ENCODE results near the gene MRPS7. TPM values are rescaled to one million over a fixed set of nuclear protein-coding genes. Genes with fewer than 3 reads are reported as not detected.

MRPS7 gene
- polyA plus RNA-seq, 1 donor from 2014 or later: 63.3 TPM

DNA sequence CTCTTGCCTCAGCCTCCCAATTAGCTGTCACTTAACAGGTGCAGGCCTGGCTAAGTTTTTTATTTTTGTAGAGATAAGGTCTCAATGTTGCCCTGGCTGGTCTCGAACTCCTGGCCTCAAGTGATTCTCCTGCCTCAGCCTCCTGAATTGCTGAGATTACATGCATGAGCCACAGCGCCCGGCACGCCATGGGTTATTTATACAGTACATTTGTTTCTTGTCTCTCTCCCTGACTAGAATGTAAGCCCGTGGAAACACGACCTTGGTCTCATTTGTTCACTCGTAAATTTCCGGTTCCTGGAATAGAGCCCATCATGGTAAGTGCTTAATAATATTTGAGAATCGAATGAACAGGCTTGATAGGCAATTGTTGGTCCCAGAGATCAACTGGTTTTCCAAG is 25.5 kb downstream of the MRPS7 start:
- Histone ChIP-seq H3K36me3 (ENCODE audit: insufficient read depth, low read length) (no peaks in the 10 kb centered on the region), H3K27ac (ENCODE audit: low read length) (no peak overlapping the region), H3K27me3 (ENCODE audit: insufficient read depth, low read depth, low read length) (peaks cover 3% of the 10 kb centered on the region), H3K9ac (ENCODE audit: low read length) (no peak overlapping the region), H3K4me2 (ENCODE audit: low read length) (no peak overlapping the region), H3K4me3 (ENCODE audit: low read length) (no peak overlapping the region), H4K20me1 (ENCODE audit: insufficient read depth) (no peaks in the 10 kb centered on the region), H3K9me2 (ENCODE audit: insufficient read depth, low read length) (no peaks in the 10 kb centered on the region), H3F3A (ENCODE audit: insufficient read depth, low read length, poor library complexity, severe bottlenecking) (peaks cover 3% of the 10 kb centered on the region), H2AFZ (ENCODE audit: low read depth, low read length) (no peak overlapping the region), H3K79me2 (replicated peaks; ENCODE audit: insufficient read depth, low read length) (no peaks in the 10 kb centered on the region), H3K9me3 (ENCODE audit: low read length) (no peaks in the 10 kb centered on the region)
- TF ChIP-seq SMC3 (conservative IDR thresholded peaks at IDR 0.05; ENCODE audit: poor library complexity): no peak
- TF ChIP-seq TAF1 (IDR thresholded peaks at IDR 0.05; ENCODE audit: low read depth): no peak
- TF ChIP-seq, protein P1, sequence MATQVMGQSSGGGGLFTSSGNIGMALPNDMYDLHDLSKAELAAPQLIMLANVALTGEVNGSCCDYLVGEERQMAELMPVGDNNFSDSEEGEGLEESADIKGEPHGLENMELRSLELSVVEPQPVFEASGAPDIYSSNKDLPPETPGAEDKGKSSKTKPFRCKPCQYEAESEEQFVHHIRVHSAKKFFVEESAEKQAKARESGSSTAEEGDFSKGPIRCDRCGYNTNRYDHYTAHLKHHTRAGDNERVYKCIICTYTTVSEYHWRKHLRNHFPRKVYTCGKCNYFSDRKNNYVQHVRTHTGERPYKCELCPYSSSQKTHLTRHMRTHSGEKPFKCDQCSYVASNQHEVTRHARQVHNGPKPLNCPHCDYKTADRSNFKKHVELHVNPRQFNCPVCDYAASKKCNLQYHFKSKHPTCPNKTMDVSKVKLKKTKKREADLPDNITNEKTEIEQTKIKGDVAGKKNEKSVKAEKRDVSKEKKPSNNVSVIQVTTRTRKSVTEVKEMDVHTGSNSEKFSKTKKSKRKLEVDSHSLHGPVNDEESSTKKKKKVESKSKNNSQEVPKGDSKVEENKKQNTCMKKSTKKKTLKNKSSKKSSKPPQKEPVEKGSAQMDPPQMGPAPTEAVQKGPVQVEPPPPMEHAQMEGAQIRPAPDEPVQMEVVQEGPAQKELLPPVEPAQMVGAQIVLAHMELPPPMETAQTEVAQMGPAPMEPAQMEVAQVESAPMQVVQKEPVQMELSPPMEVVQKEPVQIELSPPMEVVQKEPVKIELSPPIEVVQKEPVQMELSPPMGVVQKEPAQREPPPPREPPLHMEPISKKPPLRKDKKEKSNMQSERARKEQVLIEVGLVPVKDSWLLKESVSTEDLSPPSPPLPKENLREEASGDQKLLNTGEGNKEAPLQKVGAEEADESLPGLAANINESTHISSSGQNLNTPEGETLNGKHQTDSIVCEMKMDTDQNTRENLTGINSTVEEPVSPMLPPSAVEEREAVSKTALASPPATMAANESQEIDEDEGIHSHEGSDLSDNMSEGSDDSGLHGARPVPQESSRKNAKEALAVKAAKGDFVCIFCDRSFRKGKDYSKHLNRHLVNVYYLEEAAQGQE (IDR thresholded peaks at IDR 0.05; ENCODE audit: borderline replicate concordance): no peak
- no peak for TF ChIP-seq EP300 (conservative IDR thresholded peaks at IDR 0.05; ENCODE audit: poor library complexity, severe bottlenecking)
- no peak for TF ChIP-seq POLR2AphosphoS5 (IDR thresholded peaks at IDR 0.05)
- no peak for TF ChIP-seq RAD21 (conservative IDR thresholded peaks at IDR 0.05)
- no peak for TF ChIP-seq EZH2 (IDR thresholded peaks at IDR 0.05; ENCODE audit: borderline replicate concordance, insufficient read depth, low read length, poor library complexity, severe bottlenecking)
- TF ChIP-seq, protein P2, sequence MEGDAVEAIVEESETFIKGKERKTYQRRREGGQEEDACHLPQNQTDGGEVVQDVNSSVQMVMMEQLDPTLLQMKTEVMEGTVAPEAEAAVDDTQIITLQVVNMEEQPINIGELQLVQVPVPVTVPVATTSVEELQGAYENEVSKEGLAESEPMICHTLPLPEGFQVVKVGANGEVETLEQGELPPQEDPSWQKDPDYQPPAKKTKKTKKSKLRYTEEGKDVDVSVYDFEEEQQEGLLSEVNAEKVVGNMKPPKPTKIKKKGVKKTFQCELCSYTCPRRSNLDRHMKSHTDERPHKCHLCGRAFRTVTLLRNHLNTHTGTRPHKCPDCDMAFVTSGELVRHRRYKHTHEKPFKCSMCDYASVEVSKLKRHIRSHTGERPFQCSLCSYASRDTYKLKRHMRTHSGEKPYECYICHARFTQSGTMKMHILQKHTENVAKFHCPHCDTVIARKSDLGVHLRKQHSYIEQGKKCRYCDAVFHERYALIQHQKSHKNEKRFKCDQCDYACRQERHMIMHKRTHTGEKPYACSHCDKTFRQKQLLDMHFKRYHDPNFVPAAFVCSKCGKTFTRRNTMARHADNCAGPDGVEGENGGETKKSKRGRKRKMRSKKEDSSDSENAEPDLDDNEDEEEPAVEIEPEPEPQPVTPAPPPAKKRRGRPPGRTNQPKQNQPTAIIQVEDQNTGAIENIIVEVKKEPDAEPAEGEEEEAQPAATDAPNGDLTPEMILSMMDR (IDR thresholded peaks at IDR 0.05; ENCODE audit: poor library complexity, severe bottlenecking): no peak
- TF ChIP-seq MXI1 (conservative IDR thresholded peaks at IDR 0.05; ENCODE audit: poor library complexity, severe bottlenecking): no peak

DNA sequence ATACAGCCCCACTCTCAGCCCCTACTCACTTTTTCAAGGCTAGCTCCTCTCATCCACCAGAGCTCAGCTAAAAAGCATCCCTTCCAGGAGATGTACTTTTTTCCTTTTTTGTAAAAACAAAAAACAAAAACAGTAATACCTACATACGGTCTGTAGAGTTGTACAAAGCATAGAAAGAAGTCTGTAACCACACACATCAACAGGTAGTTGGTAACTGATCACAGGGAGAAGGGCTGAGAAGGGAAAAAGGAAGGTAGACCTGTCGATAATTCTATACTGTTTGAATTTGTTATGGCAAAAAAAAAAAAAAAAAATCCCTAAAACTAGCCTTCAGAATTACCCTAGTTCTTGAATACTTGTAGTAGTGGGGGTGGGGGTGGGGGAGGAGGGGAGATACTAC is 26.7 kb downstream of the MRPS7 start:
- Histone ChIP-seq H3K27me3 (ENCODE audit: insufficient read depth, low read depth, low read length) (peaks cover 3% of the 10 kb centered on the region), H2AFZ (ENCODE audit: low read depth, low read length) (no peak overlapping the region), H3K27ac (ENCODE audit: low read length) (no peak overlapping the region), H3K4me2 (ENCODE audit: low read length) (no peak overlapping the region), H3K9me2 (ENCODE audit: insufficient read depth, low read length) (no peaks in the 10 kb centered on the region), H3K9me3 (ENCODE audit: low read length) (no peaks in the 10 kb centered on the region), H3K9ac (ENCODE audit: low read length) (peak overlapping the region; percentile 59), H3K79me2 (replicated peaks; ENCODE audit: insufficient read depth, low read length) (no peaks in the 10 kb centered on the region), H3F3A (ENCODE audit: insufficient read depth, low read length, poor library complexity, severe bottlenecking) (peaks cover 3% of the 10 kb centered on the region), H4K20me1 (ENCODE audit: insufficient read depth) (no peaks in the 10 kb centered on the region), H3K4me3 (ENCODE audit: low read length) (peak overlapping the region; percentile 89), H3K36me3 (ENCODE audit: insufficient read depth, low read length) (no peaks in the 10 kb centered on the region)
- TF ChIP-seq RAD21 (conservative IDR thresholded peaks at IDR 0.05): no peak
- no peak for TF ChIP-seq EP300 (conservative IDR thresholded peaks at IDR 0.05; ENCODE audit: poor library complexity, severe bottlenecking)
- TF ChIP-seq, protein P2 (IDR thresholded peaks at IDR 0.05; ENCODE audit: poor library complexity, severe bottlenecking): no peak
- TF ChIP-seq, protein P1 (IDR thresholded peaks at IDR 0.05; ENCODE audit: borderline replicate concordance): no peak
- no peak for TF ChIP-seq TAF1 (IDR thresholded peaks at IDR 0.05; ENCODE audit: low read depth)
- no peak for TF ChIP-seq POLR2AphosphoS5 (IDR thresholded peaks at IDR 0.05)
- TF ChIP-seq MXI1 (conservative IDR thresholded peaks at IDR 0.05; ENCODE audit: poor library complexity, severe bottlenecking): no peak
- no peak for TF ChIP-seq SMC3 (conservative IDR thresholded peaks at IDR 0.05; ENCODE audit: poor library complexity)
- no peak for TF ChIP-seq EZH2 (IDR thresholded peaks at IDR 0.05; ENCODE audit: borderline replicate concordance, insufficient read depth, low read length, poor library complexity, severe bottlenecking)
